Mammary epithelial cell (primary cell): Measurements from ENCODE around the gene AKAP7.

Source experiments
- EZH2 ChIP-seq: IDR thresholded peaks from 2 replicates; pipeline ENCODE4 v1.6.1; 2012; ENCODE audit warnings: low read length, inconsistent platforms, borderline replicate concordance
- TF ChIP-seq, protein P1 (sequence below), 2 donors: IDR thresholded peaks in 1 of 2; conservative IDR thresholded peaks in 1 of 2; 2 replicates each; pipeline ENCODE4 v1.5.1; 2011 to 2012; ENCODE audit warnings: inconsistent platforms in 2 of 2, low read length in 2 of 2, mild to moderate bottlenecking in 2 of 2, control low read depth in 1 of 2, low read depth in 1 of 2; ENCODE audit not compliant: insufficient read depth in 1 of 2; ENCODE audit errors: extremely low read depth in 1 of 2

DNA sequence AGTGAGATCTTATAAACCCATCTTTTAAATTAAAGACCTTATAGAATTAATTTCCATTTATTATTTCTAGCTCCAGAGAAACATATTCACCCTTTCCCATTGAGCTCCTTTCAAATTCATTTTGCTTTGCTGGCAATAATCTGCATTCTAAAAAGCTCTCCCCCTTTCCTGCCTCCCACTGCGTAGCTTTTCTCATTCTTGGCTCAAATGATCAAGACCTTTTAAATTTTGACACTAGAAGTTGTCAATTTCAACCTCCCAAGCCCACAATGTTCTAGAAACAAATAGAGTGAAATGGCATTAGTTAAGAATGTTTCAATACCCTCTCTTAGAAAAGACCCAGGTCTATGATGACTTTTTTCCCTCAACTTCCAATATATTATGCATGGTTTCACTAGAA, 186.9 kb downstream of the AKAP7 start:
- TF ChIP-seq, protein P1, sequence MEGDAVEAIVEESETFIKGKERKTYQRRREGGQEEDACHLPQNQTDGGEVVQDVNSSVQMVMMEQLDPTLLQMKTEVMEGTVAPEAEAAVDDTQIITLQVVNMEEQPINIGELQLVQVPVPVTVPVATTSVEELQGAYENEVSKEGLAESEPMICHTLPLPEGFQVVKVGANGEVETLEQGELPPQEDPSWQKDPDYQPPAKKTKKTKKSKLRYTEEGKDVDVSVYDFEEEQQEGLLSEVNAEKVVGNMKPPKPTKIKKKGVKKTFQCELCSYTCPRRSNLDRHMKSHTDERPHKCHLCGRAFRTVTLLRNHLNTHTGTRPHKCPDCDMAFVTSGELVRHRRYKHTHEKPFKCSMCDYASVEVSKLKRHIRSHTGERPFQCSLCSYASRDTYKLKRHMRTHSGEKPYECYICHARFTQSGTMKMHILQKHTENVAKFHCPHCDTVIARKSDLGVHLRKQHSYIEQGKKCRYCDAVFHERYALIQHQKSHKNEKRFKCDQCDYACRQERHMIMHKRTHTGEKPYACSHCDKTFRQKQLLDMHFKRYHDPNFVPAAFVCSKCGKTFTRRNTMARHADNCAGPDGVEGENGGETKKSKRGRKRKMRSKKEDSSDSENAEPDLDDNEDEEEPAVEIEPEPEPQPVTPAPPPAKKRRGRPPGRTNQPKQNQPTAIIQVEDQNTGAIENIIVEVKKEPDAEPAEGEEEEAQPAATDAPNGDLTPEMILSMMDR (conservative IDR thresholded peaks at IDR 0.05 in 1 of 2, IDR thresholded peaks at IDR 0.05 in 1 of 2; ENCODE audit: extremely low read depth in 1 of 2, insufficient read depth in 1 of 2, low read depth in 1 of 2, low read length in 2 of 2): no peak
- TF ChIP-seq EZH2: no peak
